Fibroblast of skin of left biceps (primary cell): ENCODE data around the gene IL1RL2.

Source experiments
- DNase-seq, 2 experiments: peaks; one replicate each; pipeline ENCODE4 v3.0.0-alpha.2; 2013; ENCODE audit warnings: low read depth in 2 of 2

IL1RL2 gene

GRCh38 chr2:102186791-102187495, at the start of gene IL1RL2:
Gene IL1RL2, plus strand, starts transcription at chr2:102187023. Its CDS starts 845 bp downstream, at chr2:102187868.
- DNase-seq = no peak

DNA sequence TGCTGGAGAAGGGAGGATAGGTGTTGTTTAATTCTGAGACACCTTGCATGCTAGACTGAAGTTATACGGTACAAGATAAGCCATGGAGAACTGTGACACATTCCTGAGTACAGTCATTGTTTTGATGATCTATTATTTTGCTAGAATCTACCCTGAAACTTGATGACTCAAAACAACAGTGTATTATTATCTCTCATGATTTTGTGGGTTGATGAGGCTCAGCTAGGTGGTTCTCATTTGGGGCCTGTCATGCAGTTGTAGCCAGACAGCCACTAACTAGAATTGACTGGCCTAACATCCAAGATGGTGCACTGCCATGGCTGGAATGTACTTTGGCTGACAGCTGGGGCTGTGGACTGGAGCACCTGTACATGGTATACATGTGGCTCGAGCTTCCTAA, 49.7 kb upstream of the IL1RL2 start:
- no peak for DNase-seq

- no peak for DNase-seq
These were observed 48.5 kb upstream of the IL1RL2 start for GRCh38 chr2:102138331-102138730.

DNA sequence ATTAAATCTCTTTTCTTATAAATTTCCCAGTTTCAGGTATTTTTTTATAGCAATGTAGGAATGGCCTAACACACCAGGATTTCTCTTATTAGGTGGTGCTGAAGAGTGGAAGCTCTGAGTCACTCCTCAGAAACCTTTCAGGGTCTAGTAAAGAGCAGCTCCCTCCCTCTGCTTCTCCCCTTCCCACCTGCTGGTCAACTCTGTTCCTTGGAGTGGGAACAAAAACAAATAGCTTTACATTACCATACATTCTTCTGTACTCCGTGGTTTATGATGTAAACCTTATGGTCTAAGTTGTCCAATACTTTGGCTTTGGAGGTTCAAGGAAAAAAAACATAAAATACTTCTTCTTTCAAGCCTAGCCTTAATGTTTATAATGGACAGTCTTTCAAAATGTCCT, 47.0 kb upstream of the IL1RL2 start:
- DNase-seq = peak in 1 of 2 experiments; percentile 47

- no peak for DNase-seq
These were observed 46.4 kb upstream of the IL1RL2 start for GRCh38 chr2:102140377-102140776.

GRCh38 chr2:102141011-102141943, 45.5 kb upstream of the IL1RL2 start:
- peak; percentile 91 to 94 for DNase-seq

GRCh38 chr2:102141970-102142828, 44.6 kb upstream of the IL1RL2 start, which contains the start of gene IL1R1:
Gene IL1R1, plus strand, starts transcription at chr2:102142746. Its CDS starts 14,979 bp downstream, at chr2:102157725.
- no peak for DNase-seq

DNA sequence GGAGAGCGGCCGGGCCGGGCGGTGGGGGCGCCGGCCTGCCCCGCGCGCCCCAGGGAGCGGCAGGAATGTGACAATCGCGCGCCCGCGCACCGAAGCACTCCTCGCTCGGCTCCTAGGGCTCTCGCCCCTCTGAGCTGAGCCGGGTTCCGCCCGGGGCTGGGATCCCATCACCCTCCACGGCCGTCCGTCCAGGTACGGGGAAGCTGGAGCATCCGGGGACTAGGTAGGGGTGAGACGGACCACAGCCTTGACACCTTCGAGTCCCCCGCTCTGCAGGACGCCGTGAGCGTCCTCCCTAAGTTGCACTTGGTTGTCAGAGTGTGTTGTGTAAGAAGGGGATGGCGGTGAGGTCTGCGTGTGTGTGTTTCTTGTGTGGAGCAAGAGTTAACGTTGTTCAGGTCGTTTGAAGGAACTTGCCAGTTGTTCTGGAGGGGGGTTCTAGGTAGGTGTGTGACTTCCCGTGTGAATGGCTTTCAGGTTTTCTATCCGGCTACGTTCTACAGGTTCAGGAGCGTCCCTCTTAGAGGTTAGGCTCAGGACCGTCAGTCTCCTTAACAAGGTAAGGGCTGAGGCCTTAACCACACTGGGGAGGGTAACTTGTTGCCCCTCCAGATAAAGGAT, 43.9 kb upstream of the IL1RL2 start:
- DNase-seq = no peak

GRCh38 chr2:102143450-102143985, 43.3 kb upstream of the IL1RL2 start:
- no peak for DNase-seq

- DNase-seq = no peak
These were observed 42.7 kb upstream of the IL1RL2 start for GRCh38 chr2:102144128-102144527.

- no peak for DNase-seq
These were observed 41.7 kb upstream of the IL1RL2 start for GRCh38 chr2:102145107-102145506.

DNA sequence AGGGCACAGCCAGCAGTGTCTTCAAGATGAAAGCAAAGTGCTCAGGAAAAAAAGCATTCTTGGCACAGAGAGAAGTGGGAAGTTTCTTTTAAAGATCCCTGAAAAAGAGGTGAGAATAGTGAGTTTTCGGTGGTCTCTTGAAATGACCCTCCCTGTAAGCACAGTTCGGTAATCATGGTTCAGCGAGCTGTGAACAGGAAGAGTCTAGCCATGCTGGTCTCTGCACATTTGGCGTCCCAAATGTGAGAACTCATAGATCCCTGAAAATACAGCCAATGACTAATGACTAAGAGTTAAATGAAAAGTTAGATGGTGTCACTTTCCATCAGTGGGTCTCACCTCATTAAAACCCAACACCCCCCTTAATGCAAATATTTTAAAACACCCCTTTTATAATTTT, 40.9 kb upstream of the IL1RL2 start:
- no peak for DNase-seq

GRCh38 chr2:102147935-102148334, 38.9 kb upstream of the IL1RL2 start:
- no peak for DNase-seq

DNA sequence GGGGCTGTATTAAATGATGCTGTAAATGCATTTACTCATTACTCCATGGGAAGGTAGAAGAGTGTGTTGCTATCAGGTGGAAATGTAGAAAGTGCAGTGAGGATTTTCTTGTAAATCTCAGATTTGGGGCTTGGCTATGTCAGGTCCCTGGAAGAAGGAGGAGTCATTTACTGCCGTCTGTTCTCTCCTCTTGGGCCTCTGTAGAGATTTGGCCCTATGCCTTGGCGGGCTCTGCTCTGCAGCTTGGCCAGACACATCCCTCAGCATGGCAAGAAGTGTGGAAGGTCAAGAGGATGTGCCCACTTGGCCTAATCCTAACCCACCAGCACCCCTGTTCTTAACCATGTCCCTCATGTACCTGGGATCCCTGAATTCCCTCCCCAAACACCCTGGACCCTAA, 37.6 kb upstream of the IL1RL2 start:
- no peak for DNase-seq

DNA sequence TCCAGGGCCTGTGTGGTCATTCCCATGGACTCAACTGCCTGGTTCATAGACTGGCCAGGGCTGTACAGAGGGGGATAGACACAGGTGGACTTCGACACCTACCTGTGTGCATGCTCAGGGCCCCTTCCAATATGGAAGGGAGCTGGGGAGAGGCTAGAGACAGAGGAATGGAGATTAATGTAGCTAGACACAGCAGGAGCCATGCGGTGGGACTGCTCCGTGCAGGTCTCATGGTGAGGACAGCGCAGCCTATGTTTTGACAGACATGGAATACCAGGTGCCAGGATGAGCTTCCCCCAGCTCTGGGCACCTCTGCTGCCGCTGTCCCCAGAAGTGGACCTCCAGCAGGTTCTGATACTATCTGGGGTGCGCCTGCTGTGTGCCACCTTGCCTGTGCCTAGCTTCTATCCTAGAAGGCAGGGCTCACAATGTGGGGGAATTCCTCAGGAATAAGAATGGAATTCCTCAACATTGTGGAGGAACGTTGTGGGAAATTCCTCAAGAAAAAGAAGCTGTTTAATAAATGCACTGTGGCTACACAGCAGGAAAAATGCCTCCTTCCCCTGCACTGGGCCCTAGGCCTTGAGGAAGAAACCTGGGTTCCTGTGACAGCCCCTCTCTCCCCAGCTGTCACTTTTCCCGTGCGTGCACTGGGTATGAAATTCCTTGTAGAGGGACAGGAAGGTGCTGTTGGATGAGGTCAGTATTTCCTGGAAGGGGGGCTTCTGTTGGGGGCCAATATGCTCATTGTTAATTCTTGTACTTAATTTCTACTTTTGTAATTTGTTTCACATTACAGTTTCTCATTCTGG, 37.0 kb upstream of the IL1RL2 start:
- no peak for DNase-seq

DNA sequence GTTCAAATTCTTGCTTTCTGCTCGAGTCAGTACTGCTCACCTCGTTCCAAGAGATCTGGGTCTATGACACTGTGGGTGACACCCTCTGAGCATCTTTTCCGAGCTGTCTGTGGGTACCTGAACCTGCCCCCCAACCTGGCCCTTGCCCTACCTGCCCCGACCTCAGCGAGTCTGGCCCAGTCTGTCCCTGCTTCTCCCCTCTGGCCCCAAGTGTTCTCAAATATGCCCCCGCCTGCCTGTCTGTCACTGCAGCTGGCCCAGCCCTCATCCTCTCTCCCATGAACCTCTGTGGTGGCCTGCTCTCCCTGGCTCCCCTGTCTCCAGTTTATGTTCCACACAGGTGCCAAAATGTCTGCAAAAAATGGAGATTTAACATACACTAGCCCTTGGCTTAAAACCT, 32.5 kb upstream of the IL1RL2 start:
- no peak for DNase-seq

- no peak for DNase-seq
These were observed 31.7 kb upstream of the IL1RL2 start for GRCh38 chr2:102154946-102155702.

GRCh38 chr2:102155703-102156515, 30.9 kb upstream of the IL1RL2 start:
- DNase-seq = no peak
